HG02642 (cell line): ENCODE data around the gene HOXB6.

ENCODE experiments used
- ATAC-seq: cut with Tn5 transposase; IDR thresholded peaks from one replicate; pipeline ENCODE4 v1.9.1; 2021; ENCODE audit warnings: mild to moderate bottlenecking; ENCODE audit not compliant: unreplicated experiment, poor library complexity

Gene HOXB6

GRCh38 chr17:48558057-48558830 lies 46.5 kb downstream of the HOXB6 start:
- no peak for ATAC-seq

GRCh38 chr17:48556576-48557401 lies 48.0 kb downstream of the HOXB6 start:
- ATAC-seq = no peak

- ATAC-seq = no peak
Measured at GRCh38 chr17:48556229-48556575, 48.6 kb downstream of the HOXB6 start.

GRCh38 chr17:48555258-48556228 lies 49.2 kb downstream of the HOXB6 start:
- no peak for ATAC-seq

- ATAC-seq = no peak
Measured at GRCh38 chr17:48554412-48555257, 50.2 kb downstream of the HOXB6 start.

- ATAC-seq = no peak
Measured at GRCh38 chr17:48553826-48554225, 51.0 kb downstream of the HOXB6 start.

- no peak for ATAC-seq
Measured at GRCh38 chr17:48553190-48553547, 51.6 kb downstream of the HOXB6 start.

- ATAC-seq = no peak
Measured at GRCh38 chr17:48552466-48553189, 52.2 kb downstream of the HOXB6 start.

GRCh38 chr17:48551596-48552465 lies 53.0 kb downstream of the HOXB6 start:
- ATAC-seq = no peak

- ATAC-seq = no peak
Measured at GRCh38 chr17:48551214-48551555, 53.6 kb downstream of the HOXB6 start.

GRCh38 chr17:48550502-48551213 lies 54.1 kb downstream of the HOXB6 start:
- no peak for ATAC-seq

GRCh38 chr17:48549914-48550501 lies 54.8 kb downstream of the HOXB6 start:
- ATAC-seq = no peak

GRCh38 chr17:48549281-48549630 lies 55.5 kb downstream of the HOXB6 start:
- no peak for ATAC-seq

GRCh38 chr17:48548523-48549280 lies 56.1 kb downstream of the HOXB6 start:
- ATAC-seq = no peak

GRCh38 chr17:48547808-48548522 lies 56.8 kb downstream of the HOXB6 start:
- ATAC-seq = no peak
